OCI-LY3 (cell line): Measurements from ENCODE around the gene NVL.

Source experiments
- H2AFZ ChIP-seq: fragments of 200-600, 300-600 bp; shearing (Covaris generic); 2 replicates; pipeline ENCODE4 v1.6.0; 2014; ENCODE audit warnings: antibody characterized with exemption, low read depth, low read length
- H3K27ac ChIP-seq: fragments of 200-600, 300-600 bp; sonication (generic); 2 replicates; pipeline ENCODE4 v1.5.1; 2014; ENCODE audit warnings: mild to moderate bottlenecking, low read length, moderate library complexity, mixed read lengths
- H3K27me3 ChIP-seq: fragments of 200-600, 300-600 bp; sonication (generic); 2 replicates; pipeline ENCODE4 v1.6.1; 2014; ENCODE audit warnings: low read depth, low read length, mixed read lengths
- H3K36me3 ChIP-seq: fragments of 200-600, 300-600 bp; sonication (generic); replicated peaks from 2 replicates; pipeline ENCODE3; 2014; ENCODE audit warnings: low read depth, low read length, mixed read lengths
- H3K4me1 ChIP-seq: fragments of 300-600, 200-600 bp; sonication (generic); 2 replicates; pipeline ENCODE4 v1.6.1; 2014; ENCODE audit warnings: low read length, mixed read lengths
- H3K4me2 ChIP-seq: fragments of 200-600, 300-600 bp; sonication (generic); 2 replicates; pipeline ENCODE4 v1.6.1; 2014; ENCODE audit warnings: low read length, mixed read lengths
- H3K4me3 ChIP-seq: fragments of 300-600, 200-600 bp; sonication (generic); 2 replicates; pipeline ENCODE4 v1.5.1; 2014; ENCODE audit warnings: antibody characterized with exemption, mild to moderate bottlenecking, low read length, moderate library complexity
- H3K79me2 ChIP-seq: fragments of 300-600, 200-600 bp; shearing (Covaris generic); 2 replicates; pipeline ENCODE4 v1.6.1; 2014; ENCODE audit warnings: mild to moderate bottlenecking, low read length, mixed read lengths
- H3K9ac ChIP-seq: fragments of 300-600, 200-600 bp; shearing (Covaris generic); 2 replicates; pipeline ENCODE4 v1.6.0; 2014; ENCODE audit warnings: mild to moderate bottlenecking, low read length, moderate library complexity
- H3K9me3 ChIP-seq: fragments of 200-600, 300-600 bp; shearing (Covaris generic); 2 replicates; pipeline ENCODE4 v1.6.1; 2014; ENCODE audit warnings: low read length, mixed read lengths; ENCODE audit not compliant: insufficient read depth
- H4K20me1 ChIP-seq: fragments of 200-600, 300-600 bp; sonication (generic); 2 replicates; pipeline ENCODE4 v1.6.1; 2016; ENCODE audit warnings: low read length, mixed read lengths; ENCODE audit not compliant: insufficient read depth
- EZH2phosphoT487 ChIP-seq: fragments of 200-600 bp; shearing (Covaris generic); IDR thresholded peaks from 2 replicates; pipeline ENCODE4 v1.6.1; 2018; ENCODE audit warnings: antibody characterized with exemption, mixed run types, low read depth
- TF ChIP-seq, protein P1 (sequence below): fragments of 200-600, 300-600 bp; sonication (generic); IDR thresholded peaks from 2 replicates; pipeline ENCODE4 v1.5.1; 2014; ENCODE audit warnings: antibody characterized with exemption, low read length, low read depth

NVL gene

DNA sequence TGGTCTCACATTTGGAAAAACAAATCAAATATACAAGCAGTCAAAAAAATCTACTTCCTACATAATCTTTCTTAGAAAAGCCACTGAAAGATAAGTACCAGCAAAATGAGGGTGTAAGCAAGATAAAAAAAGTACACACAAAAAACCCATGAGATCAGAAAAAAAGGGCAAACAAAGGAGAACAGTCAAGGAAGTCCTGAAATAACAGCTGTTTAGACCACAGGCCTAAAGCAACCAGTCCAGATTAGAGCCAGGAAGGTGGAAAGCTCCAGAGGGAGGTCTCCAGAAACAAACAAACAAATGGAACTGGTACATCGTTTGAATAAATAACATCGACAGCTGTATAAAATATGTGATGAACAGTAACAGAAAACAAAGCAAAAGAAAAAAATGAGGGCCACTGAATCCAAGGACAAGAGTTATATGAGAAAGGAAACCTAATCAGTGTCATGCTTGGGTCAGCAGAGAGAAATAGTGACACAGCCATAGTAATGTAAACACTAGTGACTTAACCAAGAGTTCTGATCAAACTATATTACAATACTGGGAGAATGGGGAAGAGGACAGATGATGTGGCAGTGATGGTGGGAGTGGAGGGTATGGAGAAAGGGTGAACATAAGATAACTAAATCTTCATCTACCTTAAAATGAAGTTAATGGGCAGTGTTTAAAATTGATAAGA is 67.5 kb downstream of the NVL start:
- no peak overlapping the region for H3K4me2 ChIP-seq

GRCh38 chr1:224259986-224260385 is 70.0 kb downstream of the NVL start:
- H3K27me3 ChIP-seq, result no peaks in the 10 kb centered on the region
- H3K4me3 ChIP-seq, result no peak overlapping the region
- no peaks in the 10 kb centered on the region for H3K4me1 ChIP-seq
- no peaks in the 10 kb centered on the region for H3K9me3 ChIP-seq
- H3K27ac ChIP-seq, result no peak overlapping the region
- no peak overlapping the region for H3K9ac ChIP-seq
- no peaks in the 10 kb centered on the region for H4K20me1 ChIP-seq
- peaks cover 11% of the 10 kb centered on the region for H3K36me3 ChIP-seq
- H3K4me2 ChIP-seq, result no peak overlapping the region
- H2AFZ ChIP-seq, result no peak overlapping the region
- H3K79me2 ChIP-seq, result no peaks in the 10 kb centered on the region
- TF ChIP-seq, protein P1, sequence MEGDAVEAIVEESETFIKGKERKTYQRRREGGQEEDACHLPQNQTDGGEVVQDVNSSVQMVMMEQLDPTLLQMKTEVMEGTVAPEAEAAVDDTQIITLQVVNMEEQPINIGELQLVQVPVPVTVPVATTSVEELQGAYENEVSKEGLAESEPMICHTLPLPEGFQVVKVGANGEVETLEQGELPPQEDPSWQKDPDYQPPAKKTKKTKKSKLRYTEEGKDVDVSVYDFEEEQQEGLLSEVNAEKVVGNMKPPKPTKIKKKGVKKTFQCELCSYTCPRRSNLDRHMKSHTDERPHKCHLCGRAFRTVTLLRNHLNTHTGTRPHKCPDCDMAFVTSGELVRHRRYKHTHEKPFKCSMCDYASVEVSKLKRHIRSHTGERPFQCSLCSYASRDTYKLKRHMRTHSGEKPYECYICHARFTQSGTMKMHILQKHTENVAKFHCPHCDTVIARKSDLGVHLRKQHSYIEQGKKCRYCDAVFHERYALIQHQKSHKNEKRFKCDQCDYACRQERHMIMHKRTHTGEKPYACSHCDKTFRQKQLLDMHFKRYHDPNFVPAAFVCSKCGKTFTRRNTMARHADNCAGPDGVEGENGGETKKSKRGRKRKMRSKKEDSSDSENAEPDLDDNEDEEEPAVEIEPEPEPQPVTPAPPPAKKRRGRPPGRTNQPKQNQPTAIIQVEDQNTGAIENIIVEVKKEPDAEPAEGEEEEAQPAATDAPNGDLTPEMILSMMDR, result no peak

More for the DNA sequence above, 67.5 kb downstream of the NVL start:
- Histone ChIP-seq H3K9ac (no peak overlapping the region), H3K36me3 (peaks cover 11% of the 10 kb centered on the region), H3K4me3 (no peak overlapping the region), H3K9me3 (no peaks in the 10 kb centered on the region), H3K79me2 (no peaks in the 10 kb centered on the region), H3K27me3 (no peaks in the 10 kb centered on the region), H4K20me1 (no peaks in the 10 kb centered on the region), H3K27ac (no peak overlapping the region), H3K4me1 (no peaks in the 10 kb centered on the region), H2AFZ (no peak overlapping the region)
- TF ChIP-seq, protein P1, result no peak
- no peak for TF ChIP-seq EZH2phosphoT487

- Histone ChIP-seq H3K27ac (no peak overlapping the region), H3K4me1 (no peaks in the 10 kb centered on the region), H2AFZ (no peak overlapping the region), H3K36me3 (peaks cover 8% of the 10 kb centered on the region), H3K27me3 (no peaks in the 10 kb centered on the region), H3K4me2 (no peak overlapping the region), H3K4me3 (no peak overlapping the region), H4K20me1 (no peaks in the 10 kb centered on the region), H3K79me2 (no peaks in the 10 kb centered on the region), H3K9me3 (no peaks in the 10 kb centered on the region), H3K9ac (no peak overlapping the region)
- no peak for TF ChIP-seq EZH2phosphoT487
- TF ChIP-seq, protein P1, result no peak
These were observed 71.6 kb downstream of the NVL start for GRCh38 chr1:224258351-224258750.

GRCh38 chr1:224256640-224257039 is 73.3 kb downstream of the NVL start:
- H3K36me3 ChIP-seq, result peaks cover 5% of the 10 kb centered on the region
- no peaks in the 10 kb centered on the region for H4K20me1 ChIP-seq
- no peak overlapping the region for H3K9ac ChIP-seq
- H3K4me1 ChIP-seq, result no peaks in the 10 kb centered on the region
- no peak overlapping the region for H3K4me3 ChIP-seq
- TF ChIP-seq, protein P1, result no peak
- TF ChIP-seq EZH2phosphoT487, result no peak
- H3K9me3 ChIP-seq, result no peaks in the 10 kb centered on the region
- no peak overlapping the region for H2AFZ ChIP-seq
- no peak overlapping the region for H3K4me2 ChIP-seq
- H3K79me2 ChIP-seq, result no peaks in the 10 kb centered on the region
- H3K27me3 ChIP-seq, result no peaks in the 10 kb centered on the region
- H3K27ac ChIP-seq, result no peak overlapping the region
